Loucy (cell line): ENCODE data around the gene DYRK2.

ENCODE experiments used
- EZH2phosphoT487 ChIP-seq: fragments of 200-600 bp; IDR thresholded peaks from 2 replicates; pipeline ENCODE4 v1.6.1; 2018; ENCODE audit warnings: antibody characterized with exemption, mild to moderate bottlenecking, moderate library complexity, borderline replicate concordance
- TF ChIP-seq, protein P1 (sequence below): fragments of 200-600 bp; sonication (generic); conservative IDR thresholded peaks from 2 replicates; pipeline ENCODE4 v1.5.1; 2014; ENCODE audit warnings: mild to moderate bottlenecking, antibody characterized with exemption, low read length

DNA sequence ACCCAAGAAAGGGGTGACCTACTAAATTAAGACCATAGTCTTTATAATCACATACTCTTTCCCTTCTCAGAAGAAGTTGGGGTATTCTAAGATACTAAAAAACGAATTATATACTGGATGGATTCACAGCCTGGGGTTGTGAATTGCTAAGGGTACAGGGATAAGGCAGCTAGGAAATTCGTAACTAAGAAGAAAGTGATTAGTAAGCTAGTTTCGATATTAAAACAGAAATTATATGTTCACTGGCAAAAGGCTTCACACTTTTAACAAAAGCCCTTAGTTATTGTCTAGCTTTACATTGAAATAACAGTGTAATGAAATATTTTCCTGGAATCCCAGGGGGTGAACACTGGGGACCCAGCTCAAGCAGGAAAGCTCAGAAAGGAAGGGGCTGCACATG, 35.5 kb upstream of the DYRK2 start:
- TF ChIP-seq EZH2phosphoT487: no peak
- TF ChIP-seq, protein P1, sequence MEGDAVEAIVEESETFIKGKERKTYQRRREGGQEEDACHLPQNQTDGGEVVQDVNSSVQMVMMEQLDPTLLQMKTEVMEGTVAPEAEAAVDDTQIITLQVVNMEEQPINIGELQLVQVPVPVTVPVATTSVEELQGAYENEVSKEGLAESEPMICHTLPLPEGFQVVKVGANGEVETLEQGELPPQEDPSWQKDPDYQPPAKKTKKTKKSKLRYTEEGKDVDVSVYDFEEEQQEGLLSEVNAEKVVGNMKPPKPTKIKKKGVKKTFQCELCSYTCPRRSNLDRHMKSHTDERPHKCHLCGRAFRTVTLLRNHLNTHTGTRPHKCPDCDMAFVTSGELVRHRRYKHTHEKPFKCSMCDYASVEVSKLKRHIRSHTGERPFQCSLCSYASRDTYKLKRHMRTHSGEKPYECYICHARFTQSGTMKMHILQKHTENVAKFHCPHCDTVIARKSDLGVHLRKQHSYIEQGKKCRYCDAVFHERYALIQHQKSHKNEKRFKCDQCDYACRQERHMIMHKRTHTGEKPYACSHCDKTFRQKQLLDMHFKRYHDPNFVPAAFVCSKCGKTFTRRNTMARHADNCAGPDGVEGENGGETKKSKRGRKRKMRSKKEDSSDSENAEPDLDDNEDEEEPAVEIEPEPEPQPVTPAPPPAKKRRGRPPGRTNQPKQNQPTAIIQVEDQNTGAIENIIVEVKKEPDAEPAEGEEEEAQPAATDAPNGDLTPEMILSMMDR: no peak
